GM12878 (cell line): ENCODE data around the gene SCARB1. TPM values are rescaled to one million over a fixed set of nuclear protein-coding genes. Genes with fewer than 3 reads are reported as not detected.

Source experiments
- ATAC-seq: fragments of 200-7000 bp; cut with Tn5 transposase; 3 replicates; pipeline ENCODE4 v1.9.1; 2020; ENCODE audit warnings: mild to moderate bottlenecking, moderate library complexity
- BruUV-seq: library from RNA; stranded (reverse); fragments of 400-500 nt; replicated peaks from 2 replicates; lab custom pipeline; 2021; lab: Mats Ljungman, UMichigan
- CTCF ChIA-PET: fragments of 300-600 bp; sonication (Branson Sonifier 250); formaldehyde crosslinking; extraction: SDS; loops from one replicate; lab custom pipeline; 2021; ENCODE audit warnings: inconsistent platforms; lab: Yijun Ruan, JAX
- POLR2A ChIA-PET: fragments of 350-600 bp; formaldehyde crosslinking; extraction: SDS; loops from one replicate; lab custom pipeline; 2021; ENCODE audit warnings: inconsistent platforms; lab: Charles Lee
- RAD21 ChIA-PET: fragments of 300-600 bp; sonication (Branson Sonifier 250); formaldehyde crosslinking; loops from one replicate; lab custom pipeline; 2023; ENCODE audit warnings: antibody characterized with exemption; ENCODE audit not compliant: unreplicated experiment; lab: Charles Lee
- SMC1A ChIA-PET: fragments of 300-600 bp; sonication (Branson Sonifier 250); formaldehyde crosslinking; loops from one replicate; lab custom pipeline; 2023; ENCODE audit not compliant: unreplicated experiment, uncharacterized antibody; lab: Charles Lee
- DNase-seq: peaks from one replicate; pipeline ENCODE4 v3.0.0-alpha.2; 2011; ENCODE audit warnings: low read depth, low spot score
- FAIRE-seq: peaks from 3 replicates; lab custom pipeline; 2011; peaks lifted over from hg19 to GRCh38; lab: Jason Lieb, UNC
- H2AFZ ChIP-seq: 2 replicates; pipeline ENCODE4 v1.6.0; 2011; ENCODE audit warnings: low read depth, low read length, control low read depth; ENCODE audit not compliant: control insufficient read depth
- H3K27ac ChIP-seq: 2 replicates; pipeline ENCODE4 v1.5.1; 2011; ENCODE audit warnings: control low read depth; ENCODE audit not compliant: control insufficient read depth, insufficient read depth
- H3K27me3 ChIP-seq, 2 experiments: replicated peaks in 1 of 2; 2 replicates each; pipeline versions ENCODE4 v1.6.0 to v1.6.1; 2011; ENCODE audit warnings: low read length in 1 of 2; ENCODE audit not compliant: control insufficient read depth in 2 of 2, insufficient read depth in 2 of 2
- H3K36me3 ChIP-seq, 2 experiments: 2 replicates each; pipeline ENCODE4 v1.5.1; 2011; ENCODE audit warnings: low read length in 1 of 2; ENCODE audit not compliant: control insufficient read depth in 2 of 2, insufficient read depth in 2 of 2
- H3K4me1 ChIP-seq: 2 replicates; pipeline ENCODE4 v1.6.1; 2011; ENCODE audit warnings: mild to moderate bottlenecking, low read length, moderate library complexity, mixed read lengths; ENCODE audit not compliant: control insufficient read depth, insufficient read depth
- H3K4me2 ChIP-seq: 2 replicates; pipeline ENCODE4 v1.6.0; 2011; ENCODE audit warnings: control low read depth; ENCODE audit not compliant: control insufficient read depth, insufficient read depth
- H3K4me3 ChIP-seq: fragments of 200-600 bp; sonication (generic); 2 replicates; pipeline ENCODE4 v1.5.1; 2016
- H3K79me2 ChIP-seq: 2 replicates; pipeline ENCODE4 v1.6.0; 2011; ENCODE audit warnings: low read length; ENCODE audit not compliant: control insufficient read depth, insufficient read depth
- H3K9ac ChIP-seq: 2 replicates; pipeline ENCODE4 v1.8.0; 2011; ENCODE audit warnings: low read length, control low read depth, mixed read lengths; ENCODE audit not compliant: control insufficient read depth, insufficient read depth
- H3K9me3 ChIP-seq: replicated peaks from 3 replicates; pipeline ENCODE4 v1.5.1; 2011; ENCODE audit warnings: mild to moderate bottlenecking, low read length; ENCODE audit not compliant: control insufficient read depth, insufficient read depth
- H4K20me1 ChIP-seq: 2 replicates; pipeline ENCODE4 v1.6.0; 2011; ENCODE audit not compliant: control insufficient read depth, insufficient read depth
- BMI1 ChIP-seq: fragments of 450-650 bp; IDR thresholded peaks from 2 replicates; pipeline ENCODE4 v1.6.1; 2016; ENCODE audit warnings: mild to moderate bottlenecking, moderate library complexity, borderline replicate concordance
- CHD4 ChIP-seq: fragments of 200-600 bp; sonication (generic); IDR thresholded peaks from 2 replicates; pipeline ENCODE4 v1.6.1; 2016; ENCODE audit warnings: mild to moderate bottlenecking
- E2F8 ChIP-seq: fragments of 450-650 bp; IDR thresholded peaks from 2 replicates; pipeline ENCODE4 v1.6.1; 2018; ENCODE audit warnings: mild to moderate bottlenecking, low read depth, moderate library complexity; ENCODE audit not compliant: partially characterized antibody
- HSF1 ChIP-seq: fragments of 150-350 bp; IDR thresholded peaks from 2 replicates; pipeline ENCODE4 v1.6.1; 2014; ENCODE audit warnings: mild to moderate bottlenecking, low read depth, low read length
- POLR2AphosphoS5 ChIP-seq: IDR thresholded peaks from 2 replicates; pipeline ENCODE4 v1.6.1; 2011; ENCODE audit warnings: mild to moderate bottlenecking, low read length, inconsistent platforms
- SMC3 ChIP-seq: IDR thresholded peaks from 2 replicates; pipeline ENCODE4 v1.6.1; 2011; ENCODE audit warnings: low read length, improper control_type of control experiment, borderline replicate concordance
- TARDBP ChIP-seq: IDR thresholded peaks from 2 replicates; pipeline ENCODE4 v1.6.1; 2016; ENCODE audit warnings: borderline replicate concordance
- USF2 ChIP-seq: IDR thresholded peaks from 2 replicates; pipeline ENCODE4 v1.6.1; 2011; ENCODE audit warnings: low read depth, low read length, improper control_type of control experiment, borderline replicate concordance
- ZSCAN29 ChIP-seq: fragments of 450-650 bp; IDR thresholded peaks from 2 replicates; pipeline ENCODE4 v1.6.1; 2017; ENCODE audit warnings: mild to moderate bottlenecking, moderate library complexity
- WGBS: methylation state at CpG from one replicate; pipeline ENCODE4 v1.1.6; 2016; ENCODE audit warnings: low lambda C conversion rate; ENCODE audit not compliant: insufficient replicate concordance, insufficient coverage; ENCODE audit errors: missing lambda C conversion rate; 5-methylcytosine and 5-hydroxymethylcytosine counted together
- in situ Hi-C: fragments of 300-500 bp; cut with MboI; formaldehyde crosslinking; loops from 9 replicates; pipeline ENCODE4 v1.14.3; 2018; ENCODE audit warnings: mixed read lengths
- intact Hi-C: fragments of 100-400 bp; cut with micrococcal nuclease; formaldehyde crosslinking; loops from one replicate; pipeline ENCODE4 v1.14.2; 2022; ENCODE audit not compliant: unreplicated experiment
- polyA plus RNA-seq, 11 experiments: library from polyadenylated mRNA; depleted of rRNA in 4 of 11; unstranded in 6 of 11; stranded (reverse) in 5 of 11; fragments of >200 nt; fragmentation: Nextera tagmentation in 4 of 11; fragmentation: Illumina TruSeq in 1 of 11; extraction: Ambion mirVana in 4 of 11; extraction: Trizol in 1 of 11; gene quantifications; 1 replicate in 1 of 11; 2 replicates in 10 of 11; pipeline versions ENCODE4 v1.2.1 to v1.2.3, GENCODE V29; 2011 to 2016; ENCODE audit warnings: inconsistent platforms in 2 of 11, missing spikeins in 2 of 11, low read depth in 1 of 11
- total RNA-seq, 4 experiments: library from RNA; depleted of rRNA in 3 of 4; stranded (reverse); fragments of >200 nt in 3 of 4; fragmentation: Illumina TruSeq in 1 of 4; extraction: Trizol in 1 of 4; gene quantifications; 2 replicates each; pipeline versions ENCODE4 v1.2.1 to v1.2.3, GENCODE V29; 2013 to 2021

Gene SCARB1
- total and polyA plus RNA-seq, 10 of the 15 experiments (the other 5 are each of a cell fraction or from before 2014, with no cell fraction given) = 0.34 to 104 (median 63.1) TPM

GRCh38 chr12:124866195-124866882, 2.7 kb upstream of the SCARB1 start:
- no peaks in the 10 kb centered on the region for H3K9me3 ChIP-seq
- H3K27me3 ChIP-seq = no peaks in the 10 kb centered on the region
- H3K4me2 ChIP-seq = no peak overlapping the region
- TF ChIP-seq HSF1 = no peak
- no peak for TF ChIP-seq USF2
- no peak for TF ChIP-seq SMC3
- no peak for TF ChIP-seq ZSCAN29
- TF ChIP-seq CHD4 = no peak
- no peak for TF ChIP-seq E2F8
- TF ChIP-seq TARDBP = no peak
- no peak for TF ChIP-seq POLR2AphosphoS5
- TF ChIP-seq BMI1 = no peak
- FAIRE-seq = no peak
- POLR2A ChIA-PET = no interaction called here
- intact Hi-C loops = no loop called here
- no peak overlapping the region for H2AFZ ChIP-seq
- SMC1A ChIA-PET = interaction anchor here (1.0 to 1.2 kb wide), 2 partner anchors 20 to 79 kb away, joined by 3 read pairs; no protein-coding TSS in a partner anchor
- H3K27ac ChIP-seq = no peak overlapping the region
- no peak for ATAC-seq
- no peak overlapping the region for H3K4me3 ChIP-seq
- CTCF ChIA-PET = interaction anchor here (1.1 to 1.3 kb wide), 2 partner anchors 12 to 40 kb away, joined by 4 read pairs; no protein-coding TSS in a partner anchor
- peaks cover 18% of the 10 kb centered on the region for H3K4me1 ChIP-seq
- no peak for DNase-seq
- no peaks in the 10 kb centered on the region for H3K36me3 ChIP-seq
- WGBS = 85% methylated on average over 10 of the region's 10 CpGs
- no TSS peak for BruUV-seq
- in situ Hi-C loops = no loop called here
- H4K20me1 ChIP-seq = no peaks in the 10 kb centered on the region
- H3K79me2 ChIP-seq = peaks cover 24% of the 10 kb centered on the region
- no peak overlapping the region for H3K9ac ChIP-seq
- RAD21 ChIA-PET = no interaction called here
